Activated T-cell treated with anti-CD3 and anti-CD28 coated beads for 4 hours (primary cell): Measurements from ENCODE around the gene TMEM130.
A peak's percentile ranks its signal among the peaks of the same experiment; 100 is the strongest.

Source experiments
- DNase-seq: peaks from one replicate; pipeline ENCODE4 v3.0.0-alpha.2; 2020

Gene TMEM130

GRCh38 chr7:98869597-98870120 is at the start of gene TMEM130:
Gene TMEM130, minus strand, starts transcription at chr7:98870014. Its CDS starts 153 bp downstream, at chr7:98869861.
- DNase-seq, result no peak

DNA sequence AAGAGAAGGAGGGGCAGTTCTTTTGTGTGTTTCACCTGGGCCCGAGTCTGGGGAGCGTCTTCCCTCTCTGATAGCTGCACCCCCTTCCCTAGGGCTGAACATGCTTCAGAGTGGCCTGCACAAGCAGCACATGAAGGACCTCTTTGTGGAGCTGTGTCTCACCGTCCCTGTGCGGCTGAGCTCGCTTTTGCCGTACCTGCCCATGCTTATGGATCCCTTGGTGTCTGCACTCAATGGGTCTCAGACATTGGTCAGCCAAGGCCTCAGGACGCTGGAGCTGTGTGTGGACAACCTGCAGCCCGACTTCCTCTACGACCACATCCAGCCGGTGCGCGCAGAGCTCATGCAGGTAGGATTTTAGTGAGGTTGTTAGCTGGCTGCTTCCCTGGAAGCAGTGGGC is 47.5 kb upstream of the TMEM130 start:
- DNase-seq, result no peak

DNA sequence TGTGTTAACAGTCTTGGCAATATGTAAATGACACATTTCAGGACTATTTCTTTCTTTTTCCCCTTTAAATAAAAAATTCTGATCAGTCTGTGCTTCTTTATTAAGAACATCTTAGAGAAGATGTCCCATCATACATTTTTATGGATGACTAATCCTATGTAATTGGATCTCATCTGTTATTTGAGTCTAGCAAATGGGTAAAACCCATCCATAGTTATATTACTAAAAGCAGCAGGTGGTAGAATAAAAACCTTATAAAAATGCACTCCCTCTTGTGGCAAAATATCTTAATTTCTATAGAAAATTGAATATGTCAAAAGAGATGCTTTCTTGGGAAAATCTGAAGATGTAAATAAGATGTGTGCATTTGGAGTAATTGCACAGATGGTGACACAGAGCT is 43.8 kb upstream of the TMEM130 start:
- DNase-seq, result no peak

- DNase-seq, result no peak
These were observed 43.2 kb upstream of the TMEM130 start for GRCh38 chr7:98913026-98913425.

GRCh38 chr7:98911916-98912315 is 42.1 kb upstream of the TMEM130 start:
- no peak for DNase-seq

DNA sequence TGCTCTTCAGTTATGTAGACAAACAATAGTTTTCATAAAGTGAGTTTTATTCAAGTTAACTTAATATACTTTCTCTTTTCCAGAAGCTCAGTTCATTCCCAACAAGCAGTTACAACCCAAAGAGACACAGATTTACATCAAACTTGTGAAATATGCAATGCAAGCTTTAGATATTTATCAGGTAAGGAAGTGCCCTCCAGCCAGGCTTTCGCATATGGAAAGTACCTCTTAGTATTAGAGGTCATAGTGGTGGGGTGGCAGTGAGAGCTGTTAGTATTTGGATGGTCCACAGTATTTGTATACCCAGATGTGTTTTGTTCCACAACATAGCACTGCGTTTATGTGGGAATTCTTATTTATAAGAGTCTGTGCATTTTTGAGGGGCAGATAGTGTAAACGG is 40.6 kb upstream of the TMEM130 start:
- DNase-seq, result no peak

GRCh38 chr7:98909487-98909886 is 39.7 kb upstream of the TMEM130 start:
- no peak for DNase-seq

DNA sequence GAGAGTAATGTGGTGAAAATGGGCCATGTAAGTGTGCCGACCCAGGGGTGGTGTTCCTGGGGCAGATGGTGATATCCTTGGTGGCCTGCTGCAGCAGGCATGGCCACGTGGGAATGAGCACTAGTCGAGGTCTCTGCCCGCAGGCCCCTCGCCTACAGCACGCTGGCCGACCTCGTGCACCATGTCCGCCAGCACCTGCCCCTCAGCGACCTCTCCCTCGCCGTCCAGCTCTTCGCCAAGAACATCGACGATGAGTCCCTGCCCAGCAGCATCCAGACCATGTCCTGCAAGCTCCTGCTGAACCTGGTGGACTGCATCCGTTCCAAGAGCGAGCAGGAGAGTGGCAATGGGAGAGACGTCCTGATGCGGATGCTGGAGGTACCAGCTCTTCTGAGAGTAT is 38.8 kb upstream of the TMEM130 start:
- DNase-seq, result no peak

GRCh38 chr7:98907570-98907969 is 37.8 kb upstream of the TMEM130 start:
- no peak for DNase-seq

- no peak for DNase-seq
These were observed 33.4 kb upstream of the TMEM130 start for GRCh38 chr7:98903246-98903645.

GRCh38 chr7:98902523-98902922 is 32.7 kb upstream of the TMEM130 start:
- no peak for DNase-seq

- DNase-seq, result no peak
These were observed 31.0 kb upstream of the TMEM130 start for GRCh38 chr7:98900815-98901214.

GRCh38 chr7:98899816-98900215 is 30.0 kb upstream of the TMEM130 start:
- no peak for DNase-seq

DNA sequence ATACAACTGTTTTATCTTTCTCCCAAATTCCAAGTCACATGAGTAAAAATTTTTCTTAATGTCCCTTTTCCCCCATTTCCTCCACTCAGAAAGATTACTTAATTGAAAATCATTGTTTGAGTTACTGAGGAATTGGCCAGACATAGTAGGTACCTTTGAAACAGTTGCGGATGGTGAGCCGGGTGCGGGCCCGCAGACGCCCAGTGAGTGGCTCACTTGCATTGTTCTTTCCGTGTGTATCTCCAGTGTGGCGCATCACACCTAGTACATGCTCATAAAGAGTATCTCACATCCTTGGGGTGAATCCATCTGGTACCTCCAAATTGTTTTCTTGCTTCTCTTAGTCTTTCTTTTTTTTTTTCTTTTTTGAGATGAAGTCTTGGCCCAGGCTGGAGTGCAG is 22.8 kb upstream of the TMEM130 start:
- DNase-seq, result no peak

GRCh38 chr7:98887038-98887437 is 17.2 kb upstream of the TMEM130 start:
- DNase-seq, result no peak

DNA sequence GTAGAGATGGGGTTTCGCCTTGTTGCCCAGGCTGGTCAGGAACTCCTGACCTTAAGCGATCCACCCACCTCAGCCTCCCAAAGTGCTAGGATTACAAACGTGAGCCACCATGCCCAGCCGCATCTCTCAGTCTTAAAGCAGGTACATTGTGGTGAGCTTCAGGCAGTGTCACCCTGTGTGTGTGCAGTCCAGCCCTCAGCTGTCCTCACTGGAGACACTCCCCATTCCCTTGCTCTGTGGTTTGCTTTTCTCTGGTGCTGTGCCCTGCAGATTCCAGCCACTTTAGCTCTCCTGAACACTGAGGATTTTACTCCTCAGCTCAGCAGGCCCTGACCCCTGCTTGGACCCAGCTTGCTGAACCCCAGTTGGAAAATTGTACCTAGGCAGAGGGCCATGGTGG is 14.6 kb upstream of the TMEM130 start:
- no peak for DNase-seq

DNA sequence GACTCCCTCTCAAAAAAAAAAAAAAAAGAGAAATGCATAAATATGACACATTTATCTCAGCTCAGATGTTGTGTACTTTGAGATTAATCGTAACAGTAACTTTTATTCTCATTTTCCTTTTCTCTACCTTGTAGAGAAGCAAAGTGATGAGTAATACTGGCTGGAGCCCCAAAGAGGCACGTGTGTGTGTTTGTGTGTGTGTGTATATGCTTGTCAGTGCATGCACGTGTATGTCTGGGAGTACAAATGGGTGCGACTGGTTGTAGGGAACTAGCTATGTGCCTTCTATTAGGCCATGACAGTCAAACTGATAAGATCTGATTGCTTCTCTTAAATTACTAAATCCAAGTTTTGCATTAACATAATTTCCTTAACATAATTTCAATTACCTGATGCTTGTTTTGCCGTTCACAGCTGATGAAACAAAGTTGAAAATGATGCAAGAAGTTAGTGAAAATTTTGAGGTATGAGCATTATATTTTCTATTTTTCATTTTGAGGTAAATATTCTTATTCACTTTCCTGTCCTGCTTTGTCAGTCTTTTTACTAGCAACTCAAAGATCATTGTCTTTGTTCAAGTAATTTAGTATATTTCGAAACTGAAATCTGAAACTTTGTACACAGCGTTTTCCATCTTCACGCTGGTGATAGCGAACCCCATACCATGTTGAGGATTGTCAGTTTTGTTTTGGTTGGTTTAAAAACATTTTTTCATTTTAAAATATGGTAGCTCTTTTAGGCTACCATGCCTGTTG is 11.9 kb upstream of the TMEM130 start:
- DNase-seq, result no peak

- no peak for DNase-seq
These were observed 10.7 kb upstream of the TMEM130 start for GRCh38 chr7:98880485-98880884.

GRCh38 chr7:98879979-98880315 is 10.1 kb upstream of the TMEM130 start:
- DNase-seq, result no peak

- DNase-seq, result peak; percentile 48
These were observed 9.6 kb upstream of the TMEM130 start for GRCh38 chr7:98879198-98879978.

DNA sequence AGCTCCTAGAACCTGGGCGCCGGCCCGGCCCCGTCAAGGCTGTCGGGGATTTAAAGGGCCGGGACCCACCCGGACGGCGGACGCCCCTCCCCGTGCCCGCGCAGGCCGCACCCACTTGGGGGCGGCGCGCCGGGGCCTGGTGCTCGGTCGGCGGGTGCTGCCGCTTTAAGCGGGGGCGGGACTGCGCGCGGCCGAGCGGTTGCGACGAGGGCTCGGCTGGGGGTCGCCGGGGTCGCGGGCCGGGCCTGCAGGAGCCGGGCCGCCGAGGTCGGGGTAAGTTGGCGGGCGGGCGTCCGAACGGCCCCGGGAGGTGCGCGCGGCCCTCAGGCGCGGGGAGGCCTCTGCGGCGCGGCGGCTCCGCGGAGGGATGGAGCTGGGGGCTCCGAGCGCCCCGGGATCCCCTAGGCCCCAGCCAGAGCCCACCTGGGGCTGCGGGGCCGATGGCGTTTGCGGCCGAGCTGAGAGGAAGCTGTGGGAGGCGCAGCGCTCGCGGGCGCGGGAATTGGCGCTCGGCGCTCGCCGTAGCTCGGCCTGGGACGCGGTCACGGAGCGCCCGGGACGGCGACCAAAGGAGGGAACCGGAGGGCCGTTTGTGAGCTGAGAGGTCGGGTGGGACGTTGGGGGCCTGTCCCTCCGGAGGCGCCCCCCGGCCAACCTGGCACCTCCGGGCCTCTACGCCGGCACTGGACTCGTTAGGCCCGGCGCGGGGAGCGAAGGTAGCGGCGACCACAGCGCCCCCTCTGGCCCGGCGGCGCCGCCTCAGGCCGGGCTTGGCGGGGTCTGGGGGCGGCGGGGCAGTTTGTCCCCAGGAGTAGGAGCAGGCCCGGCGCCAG is 8.8 kb upstream of the TMEM130 start, which contains the start of gene TRRAP:
Gene TRRAP, plus strand, starts transcription at position 168 of the 833 bp plus-strand sequence. CDS start 2,619 bp downstream, outside the sequence.
- DNase-seq, result peak; percentile 68

DNA sequence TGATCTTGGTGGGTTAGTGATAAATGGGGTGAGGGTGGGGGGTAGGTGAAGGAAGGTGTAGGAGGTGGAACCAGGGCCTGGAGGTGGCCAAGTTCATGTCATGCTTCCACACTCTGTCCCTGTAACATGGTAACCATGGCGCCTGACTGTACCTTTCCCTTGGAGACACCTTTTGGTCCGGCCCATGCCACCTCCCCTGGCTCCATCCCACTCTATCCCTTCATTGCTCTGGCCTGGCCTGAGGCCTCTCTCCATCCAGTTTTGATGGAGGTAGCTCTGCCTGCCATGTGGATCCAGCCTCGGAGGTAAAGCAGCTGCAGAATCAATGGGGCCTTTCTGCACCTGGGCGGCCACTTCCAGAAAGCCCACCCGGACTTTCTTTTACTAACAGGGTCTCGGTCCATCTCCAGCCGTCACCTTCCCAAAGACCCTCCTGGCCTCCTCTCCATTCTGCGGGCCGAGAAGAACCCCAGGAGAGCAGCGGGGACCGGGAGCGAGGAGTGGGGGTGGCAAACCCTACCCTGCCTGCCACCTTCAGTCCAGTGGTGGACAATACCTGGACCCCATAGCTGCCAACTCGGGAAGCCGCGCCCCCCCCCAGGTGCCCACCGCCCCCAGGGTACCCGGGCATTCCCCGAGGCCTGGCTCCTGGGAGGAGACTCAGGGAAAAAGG is 8.0 kb upstream of the TMEM130 start:
- no peak for DNase-seq

DNA sequence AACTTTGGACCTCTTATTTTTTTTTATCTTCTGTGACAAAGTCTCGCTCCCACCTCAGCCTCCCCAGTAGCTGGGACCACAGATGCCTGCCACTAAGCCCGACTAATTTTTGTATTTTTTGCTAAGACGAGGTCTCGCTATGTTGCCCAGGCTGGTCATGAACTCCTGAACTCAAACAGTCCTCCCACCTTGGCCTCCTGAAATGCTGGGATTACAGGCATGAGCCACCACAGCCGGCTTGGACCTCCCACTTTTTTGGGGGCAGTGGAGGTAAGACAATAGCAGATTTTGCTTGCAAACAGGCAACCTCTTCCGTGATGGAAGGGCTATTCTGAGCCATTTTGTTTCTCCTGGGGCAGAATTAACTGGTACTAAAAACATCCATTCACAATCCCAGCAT is 7.3 kb upstream of the TMEM130 start:
- no peak for DNase-seq
